Stimulated activated CD8-positive, alpha-beta memory T cell treated with anti-CD3 and anti-CD28 coated beads, Interleukin-12 subunit alpha, Interleukin-12 subunit beta, amount 100 ng/mL, for 4 hours (primary cell): ENCODE data around the gene ABCA8.

Source experiments
- DNase-seq: peaks from one replicate; pipeline ENCODE4 v3.0.0-alpha.2; 2020; ENCODE audit warnings: low read depth

Gene ABCA8

DNA sequence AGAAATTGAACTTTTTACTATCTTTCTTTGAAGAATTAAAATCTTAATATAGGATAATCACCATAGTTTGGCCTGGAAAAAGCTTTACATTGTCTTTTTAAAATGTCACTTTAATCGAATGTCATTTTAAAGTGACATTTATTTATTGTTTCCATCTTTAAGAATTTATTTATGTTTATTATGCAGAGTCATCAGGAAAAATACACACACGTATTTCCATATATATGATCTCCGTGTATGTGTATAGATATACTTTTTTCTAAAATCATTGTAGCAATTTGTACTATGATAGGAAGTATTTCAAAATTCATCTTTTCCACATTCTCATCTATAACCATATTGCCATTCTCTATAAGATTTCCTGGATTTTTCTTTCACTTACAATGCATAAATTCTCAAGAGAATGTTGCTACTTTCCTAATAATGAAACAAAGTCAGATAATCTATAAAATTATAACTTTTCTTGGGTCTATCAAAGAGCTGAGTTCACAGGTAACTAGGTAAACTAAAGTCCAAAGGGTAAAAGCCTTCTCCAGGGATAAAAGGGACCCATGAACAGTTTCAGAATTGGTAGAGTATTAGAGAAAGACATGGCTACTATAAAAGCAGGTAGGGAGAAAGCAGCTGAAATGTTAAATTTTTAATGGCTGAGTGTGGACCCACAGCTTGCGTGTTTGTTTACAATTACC, 11.9 kb downstream of the ABCA8 start:
- no peak for DNase-seq

- DNase-seq, result no peak
These were observed 12.8 kb downstream of the ABCA8 start for GRCh38 chr17:68942389-68942788.

DNA sequence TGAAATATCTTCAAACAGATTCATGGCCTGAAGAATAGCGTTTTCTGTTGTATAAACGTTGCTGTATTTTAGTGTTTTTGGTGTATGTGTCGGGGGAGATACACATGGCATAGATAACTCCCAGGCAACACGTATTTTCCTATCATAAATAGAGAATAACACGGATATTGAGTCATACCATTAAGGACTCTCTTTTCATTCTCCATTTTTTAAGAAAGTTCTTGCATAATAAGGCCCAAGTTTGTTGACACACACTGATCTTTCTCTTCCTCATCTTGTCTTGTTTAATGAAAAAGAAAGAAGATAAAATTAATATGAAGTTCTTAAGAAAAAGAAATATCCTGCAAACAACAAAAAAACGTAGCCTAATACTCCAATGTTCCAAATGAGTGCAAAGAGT, 13.4 kb downstream of the ABCA8 start:
- DNase-seq, result no peak

GRCh38 chr17:68939195-68939594, 16.0 kb downstream of the ABCA8 start:
- DNase-seq, result no peak

GRCh38 chr17:68937890-68938514, 17.2 kb downstream of the ABCA8 start:
- no peak for DNase-seq

DNA sequence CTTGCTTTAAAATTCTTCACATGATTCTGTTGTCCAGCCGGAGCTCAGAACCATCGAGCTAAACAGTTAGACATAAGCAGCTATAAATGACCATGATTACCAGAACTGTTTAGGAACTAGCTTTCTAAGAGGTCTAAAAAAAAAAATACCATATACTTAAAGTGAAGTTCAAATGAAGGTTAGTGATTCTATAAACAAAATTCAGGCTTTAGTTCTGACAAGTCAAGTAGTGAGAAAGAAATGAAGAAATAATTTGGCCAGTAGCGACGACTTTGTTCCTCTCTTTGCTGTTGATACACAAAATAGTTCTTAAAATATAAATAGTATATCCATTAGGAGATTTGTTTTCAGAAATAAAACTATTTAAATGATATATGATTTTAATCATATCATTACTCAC, 27.7 kb downstream of the ABCA8 start:
- no peak for DNase-seq

GRCh38 chr17:68924793-68925720, 30.1 kb downstream of the ABCA8 start:
- no peak for DNase-seq

DNA sequence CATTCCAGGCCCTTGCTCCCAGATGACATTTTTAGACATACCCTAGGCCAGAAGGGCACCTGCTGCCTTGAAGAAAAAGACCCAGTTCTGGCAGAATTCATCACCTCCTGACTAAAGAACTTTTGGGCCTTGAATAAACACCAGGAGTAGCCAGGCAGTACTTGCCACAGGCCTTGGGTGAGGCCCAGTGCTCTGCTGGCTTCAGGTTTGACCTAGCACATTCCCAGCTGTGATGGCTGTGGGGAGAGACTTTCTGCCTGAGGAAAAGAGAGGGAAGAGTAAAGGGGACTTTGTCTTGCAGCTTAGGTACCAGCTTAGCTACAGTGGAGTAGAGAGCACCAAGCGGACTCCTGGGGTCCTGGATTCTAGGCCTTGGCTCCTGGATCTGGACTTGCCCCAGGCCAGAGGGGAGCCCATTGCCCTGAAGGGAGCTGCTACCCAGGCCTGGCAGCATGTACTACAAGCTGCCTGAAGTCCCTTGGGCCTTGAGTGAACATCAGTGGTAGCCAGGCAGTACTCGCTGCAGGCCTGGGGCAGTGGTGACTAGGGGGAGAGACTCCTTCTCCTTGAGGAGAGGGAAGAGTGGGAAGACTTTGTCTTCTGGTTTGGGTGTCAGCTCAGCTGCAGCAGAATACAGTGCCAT, 44.3 kb downstream of the ABCA8 start:
- no peak for DNase-seq

- no peak for DNase-seq
These were observed 44.9 kb downstream of the ABCA8 start for GRCh38 chr17:68910251-68910705.

- no peak for DNase-seq
These were observed 46.1 kb downstream of the ABCA8 start for GRCh38 chr17:68909066-68909465.

- DNase-seq, result no peak
These were observed 47.1 kb downstream of the ABCA8 start for GRCh38 chr17:68908045-68908444.

DNA sequence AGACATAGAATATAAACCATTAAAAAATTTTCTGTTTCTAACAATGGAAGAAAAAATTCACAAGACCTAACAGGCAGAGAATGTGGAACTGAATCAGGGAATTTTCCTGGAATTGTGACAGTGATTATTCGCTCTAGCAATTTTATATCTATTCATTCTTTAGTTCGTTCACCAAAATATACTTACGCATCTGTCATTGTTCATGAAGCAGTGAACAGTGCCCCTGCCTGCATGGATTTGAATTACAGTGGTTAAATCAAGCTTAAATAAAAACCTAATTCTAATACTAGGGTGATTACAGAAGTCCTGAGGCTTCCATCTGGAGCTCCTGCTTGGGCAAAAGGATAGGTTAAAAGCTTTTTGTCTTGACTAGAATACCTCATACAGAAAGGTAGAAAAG, 48.6 kb downstream of the ABCA8 start:
- DNase-seq, result no peak

GRCh38 chr17:68903286-68903685, 51.9 kb downstream of the ABCA8 start:
- no peak for DNase-seq

- no peak for DNase-seq
These were observed 57.6 kb downstream of the ABCA8 start for GRCh38 chr17:68897557-68897956.

- DNase-seq, result no peak
These were observed 62.5 kb downstream of the ABCA8 start for GRCh38 chr17:68892658-68893057.

- DNase-seq, result no peak
These were observed 63.0 kb downstream of the ABCA8 start for GRCh38 chr17:68892193-68892592.

DNA sequence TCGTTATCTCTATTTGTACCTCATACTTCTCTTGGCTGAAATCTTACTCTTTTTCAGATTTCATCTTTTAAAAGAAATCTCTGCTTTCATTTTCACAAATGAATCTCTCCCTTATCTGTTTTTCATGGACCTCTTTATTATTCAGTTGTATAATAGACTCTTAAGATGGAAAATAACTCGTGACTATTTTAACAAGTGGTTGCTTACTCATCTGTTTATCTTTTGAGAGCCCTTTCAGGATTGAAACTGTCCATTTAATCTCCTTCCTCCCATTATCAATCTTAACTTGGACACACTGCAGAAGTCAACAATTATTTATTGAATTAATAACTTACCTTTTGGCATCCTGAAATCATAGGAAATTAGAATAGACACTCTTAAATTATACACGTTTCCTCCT, 68.8 kb downstream of the ABCA8 start:
- DNase-seq, result no peak

GRCh38 chr17:68884888-68885287, 70.3 kb downstream of the ABCA8 start:
- DNase-seq, result no peak

GRCh38 chr17:68878226-68878885, 76.8 kb downstream of the ABCA8 start:
- no peak for DNase-seq

- DNase-seq, result no peak
These were observed 83.7 kb downstream of the ABCA8 start for GRCh38 chr17:68871447-68871846.

- DNase-seq, result no peak
These were observed 84.2 kb downstream of the ABCA8 start for GRCh38 chr17:68870976-68871375.
